Measurements from ENCODE around the gene RAB11FIP2. TPM values are rescaled to one million over a fixed set of nuclear protein-coding genes. Genes with fewer than 3 reads are reported as not detected.
"Not testable (repeated sequence)": the region's sequence is repeated elsewhere in the genome, so short reads cannot be mapped to it uniquely, and the experiment has no call there.

Gene RAB11FIP2
- total RNA-seq, result 25.1 and 28.5 TPM in 2 replicates

- H3K4me3 ChIP-seq (ENCODE audit: low read depth, low read length), result peak within 1 kb of the TSS; percentile 76
- peak; percentile 92 for DNase-seq (ENCODE audit: low read depth)
- peak; percentile 26 for TF ChIP-seq CTCF (IDR thresholded peaks at IDR 0.05; ENCODE audit: insufficient read depth, low read depth, low read length)
Observed at GRCh38 chr10:118046395-118047156, at the start of gene RAB11FIP2. RAB11FIP2 (minus strand) TSS chr10:118046941; CDS start chr10:118046163, 778 bp downstream.

GRCh38 chr10:118096022-118096421 is 49.3 kb upstream of the RAB11FIP2 start:
- no peak for DNase-seq (ENCODE audit: low read depth)
- TF ChIP-seq CTCF (IDR thresholded peaks at IDR 0.05; ENCODE audit: insufficient read depth, low read depth, low read length), result no peak
- H3K4me3 ChIP-seq (ENCODE audit: low read depth, low read length), result no peak overlapping the region

- TF ChIP-seq CTCF (IDR thresholded peaks at IDR 0.05; ENCODE audit: insufficient read depth, low read depth, low read length), result no peak
- DNase-seq (ENCODE audit: low read depth), result no peak
- H3K4me3 ChIP-seq (ENCODE audit: low read depth, low read length), result no peak overlapping the region
Observed at GRCh38 chr10:118092209-118092608, 45.5 kb upstream of the RAB11FIP2 start.

GRCh38 chr10:118080817-118081216 is 34.1 kb upstream of the RAB11FIP2 start:
- H3K4me3 ChIP-seq (ENCODE audit: low read depth, low read length), result no peak overlapping the region
- TF ChIP-seq CTCF (IDR thresholded peaks at IDR 0.05; ENCODE audit: insufficient read depth, low read depth, low read length), result no peak
- no peak for DNase-seq (ENCODE audit: low read depth)

GRCh38 chr10:118076705-118077104 is 30.0 kb upstream of the RAB11FIP2 start:
- no peak for TF ChIP-seq CTCF (IDR thresholded peaks at IDR 0.05; ENCODE audit: insufficient read depth, low read depth, low read length)
- no peak overlapping the region for H3K4me3 ChIP-seq (ENCODE audit: low read depth, low read length)
- no peak for DNase-seq (ENCODE audit: low read depth)

- no peak overlapping the region for H3K4me3 ChIP-seq (ENCODE audit: low read depth, low read length)
- TF ChIP-seq CTCF (IDR thresholded peaks at IDR 0.05; ENCODE audit: insufficient read depth, low read depth, low read length), result no peak
- DNase-seq (ENCODE audit: low read depth), result no peak
Observed at GRCh38 chr10:118072840-118073239, 26.1 kb upstream of the RAB11FIP2 start.

- not testable (repeated sequence) for H3K4me3 ChIP-seq (ENCODE audit: low read depth, low read length); DNase-seq (ENCODE audit: low read depth)
Observed at GRCh38 chr10:118067389-118067788, 20.6 kb upstream of the RAB11FIP2 start.

Measured in fibroblast of villous mesenchyme (primary cell).